ENCODE results near the gene TFB1M.

TFB1M gene

DNA sequence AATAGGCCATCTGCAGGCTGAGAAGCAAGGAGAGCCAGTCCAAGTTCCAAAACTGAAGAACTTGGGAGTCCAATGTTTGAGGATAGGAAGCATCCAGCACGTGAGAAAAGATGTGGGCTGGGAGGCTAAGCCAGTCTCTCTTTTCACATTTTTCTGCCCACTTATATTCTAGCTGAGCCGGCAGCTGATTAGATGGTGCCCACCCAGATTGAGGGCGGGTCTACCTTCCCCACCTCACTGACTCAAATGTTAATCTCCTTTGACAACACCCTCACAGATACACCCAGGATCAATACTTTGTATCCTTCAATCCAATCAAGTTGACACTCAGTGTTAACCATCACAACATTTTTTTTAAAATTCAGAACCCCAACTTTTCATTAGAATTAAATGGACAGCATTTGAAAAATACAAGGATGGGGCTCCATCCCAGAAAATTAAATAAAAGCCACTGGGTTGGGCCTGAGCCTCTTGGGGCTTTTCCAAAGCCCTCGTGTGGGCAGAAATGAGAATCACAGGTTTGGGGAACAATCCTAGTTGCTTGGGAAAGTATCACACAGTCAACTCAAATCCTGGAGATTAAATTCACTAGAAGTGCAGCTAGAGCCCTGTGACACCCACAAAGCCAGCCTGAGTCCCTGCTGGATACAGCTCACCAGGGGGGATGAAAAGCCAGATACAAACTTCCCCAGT, 48.3 kb downstream of the TFB1M start:
- H4K8ac ChIP-seq (ENCODE audit: low read depth, low read length): no peak overlapping the region
- no peak overlapping the region for H3K4ac ChIP-seq (ENCODE audit: low read depth, low read length)
- no CpG with 5 or more reads among the region's 4 CpGs for WGBS (ENCODE audit: extremely low coverage, insufficient coverage, low lambda C conversion rate)
- no peak overlapping the region for H3K27ac ChIP-seq (ENCODE audit: low read depth, low read length)
- H4K5ac ChIP-seq (ENCODE audit: low read length): no peak overlapping the region
- no peaks in the 10 kb centered on the region for H3K27me3 ChIP-seq (ENCODE audit: insufficient read depth, low read length, poor library complexity)
- peaks cover 3% of the 10 kb centered on the region for H3K79me1 ChIP-seq (ENCODE audit: low read length)
- no peak overlapping the region for H2BK120ac ChIP-seq (ENCODE audit: low read depth, low read length)
- no peak overlapping the region for H3K4me3 ChIP-seq (ENCODE audit: low read length)
- no peak overlapping the region for H3K18ac ChIP-seq (ENCODE audit: low read length)
- H3K4me1 ChIP-seq (ENCODE audit: control insufficient read depth, low read depth, low read length): peaks cover 7% of the 10 kb centered on the region
- no peaks in the 10 kb centered on the region for H3K36me3 ChIP-seq (ENCODE audit: control insufficient read depth, insufficient read depth, low read length)
- H3K9ac ChIP-seq (ENCODE audit: low read length): no peak overlapping the region
- no peak overlapping the region for H3K4me2 ChIP-seq (ENCODE audit: low read length)
- no peak overlapping the region for H2BK15ac ChIP-seq (replicated peaks; ENCODE audit: low read depth)
- H2AK5ac ChIP-seq (ENCODE audit: low read length): no peak overlapping the region
- H3K79me2 ChIP-seq (ENCODE audit: control insufficient read depth, insufficient read depth, low read length): no peaks in the 10 kb centered on the region
- no peak overlapping the region for H3K23ac ChIP-seq (ENCODE audit: low read length)
- H2BK5ac ChIP-seq (ENCODE audit: low read length): no peak overlapping the region
- peak; percentile 49 for DNase-seq
- H3K56ac ChIP-seq (ENCODE audit: low read length): no peak overlapping the region

DNA sequence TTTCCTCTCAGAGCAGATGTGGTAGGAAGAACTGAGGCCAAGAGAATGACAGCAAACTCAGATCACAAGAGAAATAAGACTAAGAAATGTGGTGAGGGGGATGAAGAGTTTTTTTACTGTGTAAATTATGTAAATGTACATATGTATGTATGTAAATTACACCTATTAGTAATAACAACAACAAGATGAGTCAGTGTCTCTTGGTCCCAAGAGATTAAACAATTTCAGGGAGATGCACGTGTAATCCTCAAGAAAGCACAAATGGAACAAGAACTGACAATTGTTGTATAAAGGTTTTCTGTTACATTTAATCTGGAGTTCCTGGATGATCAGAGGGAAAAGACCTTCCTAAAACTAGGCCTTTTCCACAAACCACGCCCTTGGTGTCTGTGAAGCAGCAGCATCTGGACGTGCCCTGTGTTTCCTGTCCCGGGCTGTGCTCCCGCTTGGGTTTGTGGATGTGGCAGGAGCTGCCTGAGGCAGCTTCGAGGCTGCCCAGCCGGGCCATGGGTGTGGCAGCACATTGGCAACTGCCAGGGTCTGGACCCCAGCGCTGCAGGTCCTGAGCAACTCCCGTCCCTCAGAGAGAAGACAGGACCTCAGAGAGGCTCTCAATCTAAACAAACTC, 49.5 kb downstream of the TFB1M start:
- no peak overlapping the region for H4K8ac ChIP-seq (ENCODE audit: low read depth, low read length)
- no peak overlapping the region for H3K9ac ChIP-seq (ENCODE audit: low read length)
- H3K36me3 ChIP-seq (ENCODE audit: control insufficient read depth, insufficient read depth, low read length): no peaks in the 10 kb centered on the region
- H3K4me1 ChIP-seq (ENCODE audit: control insufficient read depth, low read depth, low read length): peaks cover 8% of the 10 kb centered on the region
- H2BK15ac ChIP-seq (replicated peaks; ENCODE audit: low read depth): no peak overlapping the region
- no peak overlapping the region for H3K56ac ChIP-seq (ENCODE audit: low read length)
- no peak overlapping the region for H3K27ac ChIP-seq (ENCODE audit: low read depth, low read length)
- H2BK120ac ChIP-seq (ENCODE audit: low read depth, low read length): no peak overlapping the region
- H2BK5ac ChIP-seq (ENCODE audit: low read length): no peak overlapping the region
- H3K79me2 ChIP-seq (ENCODE audit: control insufficient read depth, insufficient read depth, low read length): no peaks in the 10 kb centered on the region
- no peak overlapping the region for H3K23ac ChIP-seq (ENCODE audit: low read length)
- no peak overlapping the region for H3K4ac ChIP-seq (ENCODE audit: low read depth, low read length)
- no peak overlapping the region for H2AK5ac ChIP-seq (ENCODE audit: low read length)
- no peak overlapping the region for H3K18ac ChIP-seq (ENCODE audit: low read length)
- H4K5ac ChIP-seq (ENCODE audit: low read length): no peak overlapping the region
- WGBS (ENCODE audit: extremely low coverage, insufficient coverage, low lambda C conversion rate): no CpG with 5 or more reads among the region's 9 CpGs
- DNase-seq: no peak
- no peaks in the 10 kb centered on the region for H3K27me3 ChIP-seq (ENCODE audit: insufficient read depth, low read length, poor library complexity)
- H3K79me1 ChIP-seq (ENCODE audit: low read length): peaks cover 3% of the 10 kb centered on the region
- no peak overlapping the region for H3K4me2 ChIP-seq (ENCODE audit: low read length)
- no peak overlapping the region for H3K4me3 ChIP-seq (ENCODE audit: low read length)

DNA sequence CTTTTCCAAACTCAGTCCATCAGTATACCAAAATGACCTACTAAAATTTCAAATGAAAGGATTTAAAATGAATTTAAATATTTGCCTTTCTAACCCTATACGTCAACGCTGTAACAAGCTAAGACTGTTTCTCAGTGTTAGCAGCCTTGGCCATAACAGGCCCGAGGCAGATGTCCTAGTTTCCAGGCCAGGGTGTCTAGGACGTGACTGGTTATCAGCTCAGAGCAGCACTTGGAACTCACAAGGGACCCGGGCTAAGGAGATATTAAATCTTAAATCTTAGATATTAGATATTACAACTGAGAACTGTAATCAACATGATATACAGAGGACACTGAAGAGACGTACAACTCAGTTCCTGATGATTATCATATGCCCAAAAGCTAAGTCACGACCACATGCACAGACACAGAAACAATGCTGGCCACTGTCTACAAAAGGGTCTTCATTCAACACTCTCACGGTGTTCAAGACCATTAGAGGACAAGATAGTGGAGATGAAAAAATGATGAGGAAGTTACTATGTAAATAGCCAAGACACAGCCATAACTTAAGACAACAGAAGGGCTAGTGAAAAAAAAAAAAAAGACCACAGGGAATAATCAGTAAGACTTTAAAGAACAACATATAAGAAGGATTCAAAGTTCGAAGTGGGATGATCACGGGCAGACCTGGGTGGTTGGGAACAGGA, 50.8 kb downstream of the TFB1M start, which contains the start of gene CLDN20:
TSS of gene CLDN20 (plus strand) at position 641 of the 691 bp plus-strand sequence. CDS start 11,707 bp downstream, outside the sequence.
- peaks cover 3% of the 10 kb centered on the region for H3K79me1 ChIP-seq (ENCODE audit: low read length)
- H3K79me2 ChIP-seq (ENCODE audit: control insufficient read depth, insufficient read depth, low read length): no peaks in the 10 kb centered on the region
- no peak within 1 kb of the TSS for H2BK120ac ChIP-seq (ENCODE audit: low read depth, low read length)
- no peak within 1 kb of the TSS for H3K9ac ChIP-seq (ENCODE audit: low read length)
- no peak within 1 kb of the TSS for H3K23ac ChIP-seq (ENCODE audit: low read length)
- H3K4me1 ChIP-seq (ENCODE audit: control insufficient read depth, low read depth, low read length): peaks cover 8% of the 10 kb centered on the region
- no peaks in the 10 kb centered on the region for H3K27me3 ChIP-seq (ENCODE audit: insufficient read depth, low read length, poor library complexity)
- DNase-seq: no peak
- no peak within 1 kb of the TSS for H3K4me2 ChIP-seq (ENCODE audit: low read length)
- H2AK5ac ChIP-seq (ENCODE audit: low read length): no peak within 1 kb of the TSS
- no CpG with 5 or more reads among the region's 10 CpGs for WGBS (ENCODE audit: extremely low coverage, insufficient coverage, low lambda C conversion rate)
- no peak within 1 kb of the TSS for H3K4ac ChIP-seq (ENCODE audit: low read depth, low read length)
- no peak within 1 kb of the TSS for H4K8ac ChIP-seq (ENCODE audit: low read depth, low read length)
- H3K36me3 ChIP-seq (ENCODE audit: control insufficient read depth, insufficient read depth, low read length): no peaks in the 10 kb centered on the region
- H2BK15ac ChIP-seq (replicated peaks; ENCODE audit: low read depth): no peak within 1 kb of the TSS
- H4K5ac ChIP-seq (ENCODE audit: low read length): no peak within 1 kb of the TSS
- no peak within 1 kb of the TSS for H2BK5ac ChIP-seq (ENCODE audit: low read length)
- H3K4me3 ChIP-seq (ENCODE audit: low read length): no peak within 1 kb of the TSS
- H3K56ac ChIP-seq (ENCODE audit: low read length): no peak within 1 kb of the TSS
- H3K27ac ChIP-seq (ENCODE audit: low read depth, low read length): no peak within 1 kb of the TSS
- H3K18ac ChIP-seq (ENCODE audit: low read length): no peak within 1 kb of the TSS

DNA sequence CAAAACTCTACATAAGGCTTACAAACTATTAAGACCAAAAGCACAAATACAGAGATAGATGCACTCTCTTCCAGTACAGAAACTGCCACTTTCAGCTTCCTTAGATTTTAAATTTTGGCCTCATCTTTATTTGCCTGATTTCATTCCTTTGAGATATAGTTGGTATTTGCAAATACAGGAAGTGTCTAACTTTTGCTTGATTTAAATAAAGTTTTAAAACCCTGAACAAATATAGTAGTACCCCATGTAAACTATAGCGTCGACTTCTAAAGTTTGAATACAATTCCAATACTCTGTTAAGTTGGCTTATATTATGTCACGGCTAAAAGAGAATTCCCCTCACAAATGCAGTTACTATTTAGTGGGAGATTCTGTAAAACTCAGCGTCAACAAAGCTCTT, 51.6 kb downstream of the TFB1M start:
- no peak overlapping the region for H2AK5ac ChIP-seq (ENCODE audit: low read length)
- no peak overlapping the region for H3K56ac ChIP-seq (ENCODE audit: low read length)
- no peak overlapping the region for H4K5ac ChIP-seq (ENCODE audit: low read length)
- H3K4me1 ChIP-seq (ENCODE audit: control insufficient read depth, low read depth, low read length): peaks cover 8% of the 10 kb centered on the region
- no peak overlapping the region for H4K8ac ChIP-seq (ENCODE audit: low read depth, low read length)
- H2BK15ac ChIP-seq (replicated peaks; ENCODE audit: low read depth): no peak overlapping the region
- WGBS (ENCODE audit: extremely low coverage, insufficient coverage, low lambda C conversion rate): no CpG with 5 or more reads among the region's 4 CpGs
- no peaks in the 10 kb centered on the region for H3K79me2 ChIP-seq (ENCODE audit: control insufficient read depth, insufficient read depth, low read length)
- peaks cover 3% of the 10 kb centered on the region for H3K79me1 ChIP-seq (ENCODE audit: low read length)
- H3K9ac ChIP-seq (ENCODE audit: low read length): no peak overlapping the region
- H3K4ac ChIP-seq (ENCODE audit: low read depth, low read length): no peak overlapping the region
- no peak for DNase-seq
- H3K18ac ChIP-seq (ENCODE audit: low read length): no peak overlapping the region
- H3K23ac ChIP-seq (ENCODE audit: low read length): no peak overlapping the region
- no peak overlapping the region for H3K4me2 ChIP-seq (ENCODE audit: low read length)
- no peaks in the 10 kb centered on the region for H3K27me3 ChIP-seq (ENCODE audit: insufficient read depth, low read length, poor library complexity)
- no peak overlapping the region for H2BK120ac ChIP-seq (ENCODE audit: low read depth, low read length)
- no peak overlapping the region for H2BK5ac ChIP-seq (ENCODE audit: low read length)
- no peaks in the 10 kb centered on the region for H3K36me3 ChIP-seq (ENCODE audit: control insufficient read depth, insufficient read depth, low read length)
- no peak overlapping the region for H3K27ac ChIP-seq (ENCODE audit: low read depth, low read length)
- H3K4me3 ChIP-seq (ENCODE audit: low read length): no peak overlapping the region

DNA sequence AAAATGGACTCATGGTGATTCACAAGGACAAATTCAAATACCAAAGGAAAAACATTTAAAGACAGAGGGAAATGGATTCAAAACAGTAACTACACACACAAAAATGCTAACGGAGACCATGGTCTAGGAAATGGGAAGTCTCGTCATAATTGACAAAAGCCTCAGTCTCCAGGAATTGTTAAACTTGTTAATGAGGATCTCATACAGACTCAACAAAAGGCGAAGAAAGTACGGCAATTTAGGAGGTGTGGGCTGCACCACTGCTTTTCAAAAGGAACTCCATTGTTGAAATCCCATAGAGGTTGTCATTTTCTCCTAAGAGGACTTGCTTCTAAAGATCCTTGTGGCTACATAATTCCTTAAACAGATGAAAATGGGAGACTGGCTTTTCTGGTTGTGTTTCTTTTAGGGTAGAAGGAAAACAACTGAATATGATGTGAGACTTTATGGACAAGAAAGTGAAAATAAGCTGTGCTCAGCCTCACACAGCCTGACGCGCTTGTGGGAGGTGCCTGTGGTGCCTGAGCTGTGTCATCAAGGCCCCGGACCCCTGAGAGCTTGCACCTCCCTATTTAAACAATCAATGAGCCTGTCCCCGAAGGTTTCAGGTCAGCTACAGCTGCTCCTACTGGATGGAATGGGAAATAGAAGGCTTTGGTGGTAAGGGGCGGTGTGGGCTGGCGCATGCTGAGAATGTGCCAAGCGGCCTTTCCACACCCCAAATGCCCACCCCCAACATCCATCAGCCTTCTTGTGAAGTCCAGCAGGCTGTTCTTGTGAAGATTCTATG, 53.0 kb downstream of the TFB1M start:
- Histone ChIP-seq H3K4me2 (ENCODE audit: low read length) (no peak overlapping the region), H2BK15ac (replicated peaks; ENCODE audit: low read depth) (no peak overlapping the region), H3K36me3 (ENCODE audit: control insufficient read depth, insufficient read depth, low read length) (peaks cover 2% of the 10 kb centered on the region), H3K27me3 (ENCODE audit: insufficient read depth, low read length, poor library complexity) (no peaks in the 10 kb centered on the region), H3K4me1 (ENCODE audit: control insufficient read depth, low read depth, low read length) (peaks cover 8% of the 10 kb centered on the region), H3K9ac (ENCODE audit: low read length) (no peak overlapping the region), H3K4ac (ENCODE audit: low read depth, low read length) (no peak overlapping the region), H3K23ac (ENCODE audit: low read length) (no peak overlapping the region), H3K27ac (ENCODE audit: low read depth, low read length) (no peak overlapping the region), H2AK5ac (ENCODE audit: low read length) (no peak overlapping the region), H2BK120ac (ENCODE audit: low read depth, low read length) (no peak overlapping the region), H3K79me1 (ENCODE audit: low read length) (peaks cover 3% of the 10 kb centered on the region), H3K56ac (ENCODE audit: low read length) (no peak overlapping the region), H4K5ac (ENCODE audit: low read length) (no peak overlapping the region), H3K79me2 (ENCODE audit: control insufficient read depth, insufficient read depth, low read length) (no peaks in the 10 kb centered on the region), H4K8ac (ENCODE audit: low read depth, low read length) (no peak overlapping the region), H2BK5ac (ENCODE audit: low read length) (no peak overlapping the region), H3K4me3 (ENCODE audit: low read length) (no peak overlapping the region), H3K18ac (ENCODE audit: low read length) (no peak overlapping the region)
- WGBS (ENCODE audit: extremely low coverage, insufficient coverage, low lambda C conversion rate): no CpG with 5 or more reads among the region's 11 CpGs
- DNase-seq: peak; percentile 84

Measured in mesendoderm (in vitro differentiated cells).